Hepatocyte (in vitro differentiated cells): ENCODE measurements around the gene PAK1.

Experiments used
- CTCF ChIP-seq: fragments of 200-600 bp; sonication (generic); IDR thresholded peaks from 2 replicates; pipeline ENCODE4 v1.5.1; 2016; ENCODE audit warnings: antibody characterized with exemption, mild to moderate bottlenecking; ENCODE audit not compliant: poor library complexity
- EZH2 ChIP-seq: fragments of 200-600 bp; sonication (generic); IDR thresholded peaks from 2 replicates; pipeline ENCODE4 v1.6.1; 2016; ENCODE audit warnings: antibody characterized with exemption, mild to moderate bottlenecking, borderline replicate concordance

GRCh38 chr11:77396305-77396704 is 77.6 kb downstream of the PAK1 start:
- TF ChIP-seq EZH2: no peak
- no peak for TF ChIP-seq CTCF
